WTC11 (cell line): ENCODE data around the gene TUBA4B. TPM values are rescaled to one million over a fixed set of nuclear protein-coding genes. Genes with fewer than 3 reads are reported as not detected.

ENCODE experiments used
- ATAC-seq: fragments of 200-7000 bp; cut with Tn5 transposase; 2 replicates; pipeline ENCODE4 v1.10.0; 2021; ENCODE audit warnings: mild to moderate bottlenecking, moderate library complexity
- CTCF ChIA-PET: fragments of 300-600 bp; sonication (Branson Sonifier 250); formaldehyde crosslinking; loops from one replicate; lab custom pipeline; 2021; ENCODE audit warnings: antibody characterized with exemption; lab: Charles Lee
- POLR2A ChIA-PET: fragments of 350-600 bp; sonication (Branson Sonifier 250); formaldehyde crosslinking; loops from one replicate; lab custom pipeline; 2021; ENCODE audit warnings: antibody characterized with exemption; lab: Charles Lee
- DNase-seq: peaks from one replicate; pipeline ENCODE4 v3.0.0; 2021; ENCODE audit warnings: low spot score
- H3K27ac Mint-ChIP-seq: 2 replicates; pipeline ENCODE4 v1.8.0; 2021; ENCODE audit warnings: mixed read lengths
- H3K27me3 Mint-ChIP-seq: 2 replicates; pipeline ENCODE4 v1.8.0; 2021; ENCODE audit warnings: low read depth, mild to moderate bottlenecking, moderate library complexity, mixed read lengths
- H3K36me3 Mint-ChIP-seq: 2 replicates; pipeline ENCODE4 v1.8.0; 2021; ENCODE audit warnings: mixed read lengths
- H3K4me1 Mint-ChIP-seq: 2 replicates; pipeline ENCODE4 v1.8.0; 2022; ENCODE audit warnings: mixed read lengths
- H3K4me3 Mint-ChIP-seq: 2 replicates; pipeline ENCODE4 v1.8.0; 2021; ENCODE audit warnings: mild to moderate bottlenecking, moderate library complexity, mixed read lengths
- H3K9me3 Mint-ChIP-seq: 2 replicates; pipeline ENCODE4 v1.8.0; 2021; ENCODE audit warnings: mixed read lengths
- AFF4 ChIP-seq: sonication (generic); formaldehyde crosslinking; IDR thresholded peaks from 2 replicates; pipeline ENCODE4 v1.8.1; 2023; ENCODE audit warnings: mild to moderate bottlenecking, missing genetic modification reagents, borderline replicate concordance
- ATF2 ChIP-seq: sonication (generic); formaldehyde crosslinking; IDR thresholded peaks from 2 replicates; pipeline ENCODE4 v1.8.1; 2022; ENCODE audit warnings: low read depth, missing genetic modification reagents, borderline replicate concordance
- E2F1 ChIP-seq: sonication (generic); formaldehyde crosslinking; IDR thresholded peaks from 2 replicates; pipeline ENCODE4 v1.8.0; 2022; ENCODE audit warnings: mild to moderate bottlenecking, missing genetic modification reagents
- GABPB1 ChIP-seq: sonication (generic); formaldehyde crosslinking; IDR thresholded peaks from 2 replicates; pipeline ENCODE4 v1.8.1; 2023; ENCODE audit warnings: mild to moderate bottlenecking, missing genetic modification reagents
- HMGXB4 ChIP-seq: sonication (generic); formaldehyde crosslinking; IDR thresholded peaks from 2 replicates; pipeline ENCODE4 v1.8.1; 2023; ENCODE audit warnings: mild to moderate bottlenecking, moderate library complexity, missing genetic modification reagents
- IRF1 ChIP-seq: sonication (generic); formaldehyde crosslinking; IDR thresholded peaks from 2 replicates; pipeline ENCODE4 v1.8.0; 2023; ENCODE audit warnings: missing genetic modification reagents
- JUN ChIP-seq: sonication (generic); formaldehyde crosslinking; IDR thresholded peaks from 2 replicates; pipeline ENCODE4 v1.8.0; 2023; ENCODE audit warnings: mild to moderate bottlenecking, missing genetic modification reagents
- NFE2L1 ChIP-seq: sonication (generic); formaldehyde crosslinking; IDR thresholded peaks from 2 replicates; pipeline ENCODE4 v1.8.1; 2023; ENCODE audit warnings: missing genetic modification reagents
- NR1H2 ChIP-seq: sonication (generic); formaldehyde crosslinking; IDR thresholded peaks from 2 replicates; pipeline ENCODE4 v1.9.0; 2021; ENCODE audit warnings: mild to moderate bottlenecking, moderate library complexity, missing genetic modification reagents
- OVOL2 ChIP-seq: fragments of 250-450 bp; sonication (Bioruptor Pico); IDR thresholded peaks from 2 replicates; pipeline ENCODE4 v1.9.0; 2021; ENCODE audit warnings: mild to moderate bottlenecking, borderline replicate concordance
- PRDM15 ChIP-seq: sonication (generic); formaldehyde crosslinking; IDR thresholded peaks from 2 replicates; pipeline ENCODE4 v1.8.0; 2022; ENCODE audit warnings: missing genetic modification reagents
- STAT6 ChIP-seq: sonication (generic); formaldehyde crosslinking; conservative IDR thresholded peaks from 2 replicates; pipeline ENCODE4 v1.8.1; 2023; ENCODE audit warnings: mild to moderate bottlenecking, low read depth, missing genetic modification reagents, moderate library complexity
- TEAD4 ChIP-seq: sonication (generic); formaldehyde crosslinking; IDR thresholded peaks from 2 replicates; pipeline ENCODE4 v1.8.0; 2022; ENCODE audit warnings: mild to moderate bottlenecking, missing genetic modification reagents
- ZBTB21 ChIP-seq: sonication (generic); formaldehyde crosslinking; IDR thresholded peaks from 2 replicates; pipeline ENCODE4 v1.8.1; 2023; ENCODE audit warnings: mild to moderate bottlenecking, missing genetic modification reagents, borderline replicate concordance
- ZNF219 ChIP-seq: sonication (generic); formaldehyde crosslinking; IDR thresholded peaks from 2 replicates; pipeline ENCODE4 v1.8.0; 2023; ENCODE audit warnings: missing genetic modification reagents, mild to moderate bottlenecking, borderline replicate concordance
- ZNF263 ChIP-seq: sonication (generic); formaldehyde crosslinking; IDR thresholded peaks from 2 replicates; pipeline ENCODE4 v1.8.1; 2022; ENCODE audit warnings: low read depth, mild to moderate bottlenecking, moderate library complexity, missing genetic modification reagents
- total RNA-seq: library from RNA; stranded (reverse); gene quantifications from 3 replicates; pipeline ENCODE4 v1.2.3, GENCODE V29; 2021

TUBA4B gene
- total RNA-seq, 1 experiment from 2014 or later: 0.20 TPM

- TF ChIP-seq IRF1 (CRISPR knock-in tag): no peak
Observed at GRCh38 chr2:219273937-219274336, 20.9 kb downstream of the TUBA4B start (continued).

GRCh38 chr2:219274361-219274921, 21.4 kb downstream of the TUBA4B start:
- TF ChIP-seq E2F1 (CRISPR knock-in tag) (no peak), NR1H2 (CRISPR knock-in tag) (no peak), AFF4 (CRISPR knock-in tag) (no peak), STAT6 (CRISPR knock-in tag) (no peak), ATF2 (CRISPR knock-in tag) (no peak), NFE2L1 (CRISPR knock-in tag) (no peak), ZBTB21 (CRISPR knock-in tag) (no peak), ZNF219 (no peak), GABPB1 (no peak), OVOL2 (no peak), ZNF263 (no peak), PRDM15 (no peak), HMGXB4 (no peak), JUN (CRISPR knock-in tag) (no peak), TEAD4 (no peak)
- peaks cover 28% of the 10 kb centered on the region for H3K4me1 Mint-ChIP-seq
- no peak overlapping the region for H3K4me3 Mint-ChIP-seq
- ATAC-seq: peak; percentile 7; the same call in 1 of the 2 replicates
- H3K36me3 Mint-ChIP-seq: no peaks in the 10 kb centered on the region
- ChIA-PET CTCF (interaction anchor here (0.8 to 1.7 kb wide), 12 partner anchors 9 to 236 kb away, joined by 3 to 23 read pairs (median 3); partner anchors contain the start of genes PTPRN and TUBA4A), POLR2A (interaction anchor here (0.6 to 1.4 kb wide), 6 partner anchors 18 to 98 kb away, joined by 3 to 8 read pairs (median 3); partner anchors contain the start of gene TUBA4A)
- H3K27ac Mint-ChIP-seq: no peak overlapping the region
- H3K9me3 Mint-ChIP-seq: no peaks in the 10 kb centered on the region
- DNase-seq: no peak
- peaks cover 31% of the 10 kb centered on the region for H3K27me3 Mint-ChIP-seq
